H4 (cell line): ENCODE data around the gene ACSS1. TPM values are rescaled to one million over a fixed set of nuclear protein-coding genes. Genes with fewer than 3 reads are reported as not detected.
"Not testable (repeated sequence)": the region's sequence is repeated elsewhere in the genome, so short reads cannot be mapped to it uniquely, and the experiment has no call there.

Source experiments
- DNase-seq: peaks from one replicate; pipeline ENCODE4 v3.0.0-alpha.2; 2015; ENCODE audit warnings: low spot score
- total RNA-seq: library from RNA; depleted of rRNA; stranded (reverse); fragments of >200 nt; shearing (Covaris generic); gene quantifications from 2 replicates; pipeline ENCODE4 v1.2.3, GENCODE V29; 2014

Gene ACSS1
- total RNA-seq, 1 experiment from 2014 or later = 0.21 TPM

DNA sequence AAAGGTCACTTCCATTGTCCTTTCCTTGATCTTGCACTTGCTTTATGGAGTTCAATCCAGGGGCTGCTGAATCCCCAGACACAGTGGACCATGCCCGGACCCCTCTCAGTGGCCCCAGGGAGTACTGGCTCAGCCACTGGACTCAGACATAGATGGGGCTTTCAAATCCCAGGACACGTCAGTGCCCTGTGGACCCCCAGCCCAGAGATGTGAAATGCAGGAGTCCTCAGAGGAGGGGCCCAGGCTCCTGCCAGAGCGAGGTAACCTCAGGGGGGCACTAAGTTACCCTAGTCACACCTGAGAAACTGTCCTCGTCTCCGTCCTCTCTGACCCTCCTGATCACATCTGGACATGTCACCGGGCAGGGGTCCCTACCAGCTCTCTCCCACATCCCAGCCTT is 46.7 kb downstream of the ACSS1 start:
- DNase-seq = no peak

DNA sequence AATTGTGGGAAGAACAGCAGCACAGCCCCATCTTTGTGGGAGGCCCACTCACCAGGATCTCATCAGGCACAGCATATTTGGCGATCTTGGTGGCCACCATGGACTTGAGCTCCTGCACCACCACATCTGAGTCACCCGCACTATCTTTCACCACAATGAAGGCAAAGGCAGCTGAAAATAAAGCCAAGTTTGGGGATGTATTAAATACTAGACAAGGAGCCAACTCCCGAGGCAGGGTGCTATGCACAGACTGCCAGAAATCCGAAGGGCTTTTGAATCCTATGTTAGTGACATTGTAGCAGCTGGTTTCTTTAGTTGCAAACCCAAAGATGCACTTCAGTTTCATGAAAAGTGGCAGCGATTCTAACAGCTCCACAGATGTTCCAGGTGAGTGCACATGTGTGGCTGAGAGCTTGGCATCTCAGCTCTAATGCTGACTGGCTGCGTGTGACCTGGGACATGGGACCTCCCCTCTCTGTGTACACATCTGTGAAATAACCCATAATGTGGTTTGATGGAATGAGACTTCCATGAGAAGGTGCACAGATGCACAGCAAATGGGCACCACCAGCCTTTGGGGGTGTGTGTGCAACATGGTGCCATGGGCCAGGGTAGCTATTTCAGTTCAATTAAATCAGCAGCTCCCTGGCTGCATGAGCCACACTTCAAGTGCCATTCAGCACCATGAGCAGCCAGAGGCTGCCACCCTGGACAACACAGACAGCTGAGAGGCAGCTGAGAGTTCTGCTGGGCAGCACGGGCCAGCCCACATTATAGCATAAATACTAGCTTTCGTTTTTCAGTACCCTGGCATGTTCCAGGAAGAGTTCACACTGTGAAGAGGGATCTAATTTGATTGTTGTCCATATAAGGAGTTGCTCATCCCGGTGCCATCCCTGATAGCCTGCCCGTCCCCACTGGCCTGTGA is 48.5 kb downstream of the ACSS1 start:
- no peak for DNase-seq

DNA sequence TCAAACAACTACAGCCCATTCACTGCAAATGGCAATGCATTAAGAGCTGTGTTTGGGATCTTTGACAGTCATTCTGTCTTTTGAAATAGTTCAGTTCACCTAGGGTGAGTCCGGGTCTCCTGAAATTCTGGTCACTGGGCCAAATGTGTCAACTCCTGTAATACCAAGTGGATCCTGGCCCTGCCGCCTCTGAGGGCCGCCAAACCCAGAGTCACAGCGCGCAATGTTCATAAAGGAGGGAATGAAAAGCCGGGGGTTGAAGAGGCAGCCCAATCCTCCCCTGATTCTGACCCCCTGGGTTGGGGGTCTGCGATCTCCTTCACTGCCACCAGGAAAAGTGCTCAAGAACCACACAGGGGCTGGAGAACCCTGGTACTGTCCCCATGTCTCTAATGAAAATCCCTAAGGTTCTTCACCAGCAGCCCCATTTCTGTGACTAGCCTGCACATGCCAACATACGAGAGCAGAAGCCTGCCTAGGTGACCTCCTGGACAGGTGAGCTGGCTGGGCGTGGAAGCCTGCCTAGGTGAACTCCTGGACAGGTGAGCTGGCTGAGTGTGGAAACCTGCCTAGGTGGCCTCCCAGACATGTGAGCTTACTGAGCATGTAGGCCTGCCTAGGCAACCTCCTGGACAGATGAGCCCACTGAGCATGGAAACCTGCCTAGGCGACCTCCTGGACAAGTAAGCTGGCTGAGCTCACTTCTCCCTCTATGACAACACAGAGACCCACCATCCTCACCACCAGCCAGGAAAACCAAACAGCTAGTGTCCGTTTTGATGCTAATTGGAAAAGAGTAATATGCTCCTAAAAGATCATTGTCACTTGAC is 49.3 kb downstream of the ACSS1 start:
- DNase-seq = no peak

DNA sequence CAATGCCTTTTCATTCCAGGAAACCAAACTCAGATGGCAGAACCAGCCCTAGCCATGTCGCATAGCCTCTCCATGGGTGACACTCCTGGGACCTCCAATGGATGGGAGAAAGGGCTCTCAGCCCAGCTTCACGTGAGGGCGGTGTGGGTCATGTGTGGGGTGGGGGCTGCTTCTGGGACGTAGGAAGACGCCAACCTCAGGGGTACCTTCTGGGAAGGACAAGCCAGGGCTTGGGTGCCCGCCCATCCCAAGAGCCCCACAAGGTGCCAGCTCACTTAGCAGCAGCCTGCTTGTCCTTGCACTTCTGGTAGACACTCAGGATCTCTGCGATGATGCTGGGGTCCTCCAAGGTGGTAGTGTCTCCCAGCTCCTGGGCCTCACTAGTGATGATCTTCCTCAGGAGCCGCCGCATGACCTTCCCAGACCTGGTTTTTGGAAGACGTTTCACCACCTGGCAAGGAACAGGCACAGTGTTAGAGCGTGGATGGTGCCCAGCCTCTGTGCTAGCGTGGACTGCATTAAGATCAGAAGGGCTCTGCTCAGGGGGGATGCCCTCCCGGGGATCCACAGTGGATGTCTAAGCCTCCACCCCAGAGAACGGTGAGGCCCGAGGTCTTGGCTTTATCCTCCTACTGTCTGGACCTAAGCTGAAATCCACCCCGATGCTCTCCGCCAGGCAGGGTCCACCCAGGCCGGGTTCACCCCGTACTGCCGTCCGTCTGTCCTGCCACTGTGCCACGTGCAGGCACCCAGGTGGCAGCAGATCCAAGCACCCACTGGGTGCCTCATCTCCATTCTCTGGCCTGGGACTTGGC is 50.2 kb downstream of the ACSS1 start:
- no peak for DNase-seq

DNA sequence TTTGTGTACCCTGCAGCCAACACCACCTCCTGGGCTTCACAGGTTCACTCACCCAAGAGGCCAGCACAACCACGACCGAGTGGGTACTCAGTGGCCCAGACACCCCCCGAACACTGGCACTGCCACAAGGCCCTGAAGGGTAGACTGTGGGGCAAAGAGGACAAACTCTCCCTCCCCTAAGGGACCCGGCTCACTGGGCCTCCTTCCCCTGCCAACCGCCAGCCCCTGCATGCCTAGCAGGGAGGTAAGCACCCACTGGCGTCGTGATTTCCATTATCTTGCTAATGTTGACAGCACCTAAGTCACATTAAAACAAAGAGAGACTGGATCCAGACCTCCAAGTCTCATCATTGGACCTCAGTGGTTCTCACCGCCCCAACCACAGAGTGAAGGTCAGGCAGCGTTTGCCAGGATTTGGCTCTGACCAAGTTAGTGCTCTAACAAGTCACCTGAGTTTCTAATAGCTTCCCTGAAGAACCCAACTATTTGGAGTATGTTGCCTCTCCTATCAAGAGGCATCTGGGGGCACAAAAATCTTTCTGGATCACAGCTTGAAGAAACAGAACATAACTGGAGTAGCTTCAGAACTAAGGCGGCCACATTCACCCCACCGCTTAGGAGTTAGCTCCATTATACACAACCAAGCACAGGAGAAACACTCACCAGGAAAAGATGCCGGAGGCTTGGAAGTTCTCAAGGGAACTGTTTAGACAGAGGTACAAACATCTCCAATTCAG is 51.3 kb downstream of the ACSS1 start:
- no peak for DNase-seq

DNA sequence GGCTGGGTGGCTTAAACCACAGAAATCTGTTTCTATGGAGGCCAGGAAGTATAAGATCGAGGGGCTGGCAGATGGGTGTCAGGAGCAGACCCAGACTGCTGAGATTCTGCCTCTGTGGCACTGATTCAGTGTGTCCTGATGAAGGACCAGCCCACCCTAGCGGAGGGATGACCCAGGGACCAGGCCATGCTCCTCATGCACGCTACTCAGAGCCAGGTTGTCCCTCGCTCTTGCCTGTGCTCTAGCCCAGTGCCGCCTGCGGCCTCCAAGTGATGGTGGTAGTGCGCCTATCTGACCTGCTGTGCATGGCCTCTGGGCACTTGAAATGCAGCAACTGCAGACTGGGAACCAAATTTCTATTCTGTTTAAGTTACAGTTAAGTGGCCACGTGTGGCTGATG is 52.3 kb downstream of the ACSS1 start:
- DNase-seq = no peak

DNA sequence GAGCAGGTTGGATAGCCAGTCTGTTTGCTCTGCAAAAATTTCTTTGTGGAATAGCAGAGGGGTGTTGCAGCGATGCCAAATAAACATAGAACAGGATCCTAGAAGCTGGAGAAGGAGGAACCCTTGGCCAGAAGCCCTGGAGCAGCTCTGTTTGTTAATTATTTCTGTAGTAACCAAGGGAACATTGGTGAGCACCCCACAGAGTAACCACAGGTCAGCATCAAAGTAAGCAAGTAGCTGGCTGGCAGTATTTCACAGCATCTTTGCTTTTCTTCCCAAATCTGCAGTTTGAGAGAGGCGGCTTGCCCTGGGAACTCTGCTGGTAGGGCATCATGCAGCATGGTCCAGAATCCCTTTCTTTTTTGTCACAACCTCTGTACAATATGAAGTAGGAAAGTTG is 52.7 kb downstream of the ACSS1 start:
- peak; percentile 57 for DNase-seq

DNA sequence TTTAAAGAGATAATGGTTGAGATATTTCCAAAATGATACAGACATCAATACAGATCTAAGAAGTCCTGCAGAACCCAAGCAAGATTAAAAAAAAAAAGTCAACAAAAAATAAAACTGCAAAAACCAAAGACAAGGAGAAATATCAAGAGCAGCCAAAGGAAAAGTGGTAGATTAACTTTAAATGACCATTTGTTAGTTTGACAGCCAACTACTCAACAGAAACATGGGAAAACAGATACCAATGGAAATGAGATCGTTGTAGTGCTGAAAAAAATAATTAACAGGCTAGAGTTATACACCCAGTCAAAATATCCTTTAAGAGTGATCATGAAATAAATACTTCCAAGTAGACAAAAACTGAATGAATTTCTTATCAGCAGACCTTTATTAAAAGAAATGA is 54.9 kb downstream of the ACSS1 start:
- DNase-seq = no peak

DNA sequence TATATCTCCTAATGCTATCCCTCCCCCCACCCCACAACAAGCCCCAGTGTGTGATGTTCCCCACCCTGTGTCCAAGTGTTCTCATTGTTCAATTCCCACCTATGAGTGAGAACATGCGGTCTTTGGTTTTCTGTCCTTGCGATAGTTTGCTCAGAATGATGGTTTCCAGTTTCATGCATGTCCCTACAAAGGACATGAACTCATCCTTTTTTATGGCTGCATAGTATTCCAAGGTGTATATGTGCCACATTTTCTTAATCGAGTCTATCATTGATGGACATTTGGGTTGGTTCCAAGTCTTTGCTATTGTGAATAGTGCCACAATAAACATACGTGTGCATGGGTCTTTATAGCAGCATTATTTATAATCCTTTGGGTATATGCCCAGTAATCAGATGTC is 56.6 kb downstream of the ACSS1 start:
- DNase-seq = not testable (repeated sequence)

DNA sequence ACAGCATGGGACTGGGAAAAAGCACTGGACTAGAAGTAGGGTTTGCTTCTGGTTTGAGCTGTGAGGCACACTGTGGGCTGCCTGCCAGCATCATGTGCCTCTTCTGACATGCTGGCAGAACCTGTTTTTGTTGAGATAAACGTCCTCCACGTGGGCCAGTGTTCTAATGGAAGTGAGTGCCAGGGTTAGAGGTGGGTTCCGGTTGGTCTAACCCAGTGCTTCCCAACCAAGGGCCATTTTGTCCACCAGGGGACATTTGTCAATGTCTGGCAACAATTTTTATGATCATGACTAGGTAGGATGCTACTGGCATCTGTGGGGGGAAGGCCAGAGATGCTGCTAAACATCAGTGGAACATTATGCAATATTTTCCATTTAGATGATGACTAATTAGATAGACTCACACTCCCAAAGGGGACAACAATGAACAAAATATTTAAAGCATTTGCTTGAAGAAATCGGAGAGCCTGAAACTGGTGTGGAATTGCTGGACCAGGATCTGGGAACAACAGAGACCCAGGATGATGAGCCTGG is 57.6 kb downstream of the ACSS1 start:
- peak; percentile 55 for DNase-seq

DNA sequence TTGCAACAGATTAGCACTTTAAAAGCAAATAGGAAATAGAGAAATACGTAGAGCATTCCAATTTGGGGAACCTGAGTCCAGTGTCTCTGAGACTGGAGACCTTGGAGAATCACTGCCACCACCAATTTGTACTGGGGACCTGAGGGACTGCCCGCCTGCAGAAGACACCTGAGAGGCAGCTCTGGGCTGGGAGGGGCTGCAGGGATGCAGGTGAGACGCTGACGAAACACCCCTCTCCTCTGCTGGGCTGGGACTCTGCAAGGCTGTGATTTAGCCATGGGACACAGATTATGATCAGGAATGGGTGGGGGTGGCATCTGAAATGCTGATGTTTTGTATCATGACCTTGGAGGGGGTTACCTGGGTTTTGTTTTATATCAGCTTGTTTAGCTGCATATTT is 58.4 kb downstream of the ACSS1 start:
- DNase-seq = no peak

DNA sequence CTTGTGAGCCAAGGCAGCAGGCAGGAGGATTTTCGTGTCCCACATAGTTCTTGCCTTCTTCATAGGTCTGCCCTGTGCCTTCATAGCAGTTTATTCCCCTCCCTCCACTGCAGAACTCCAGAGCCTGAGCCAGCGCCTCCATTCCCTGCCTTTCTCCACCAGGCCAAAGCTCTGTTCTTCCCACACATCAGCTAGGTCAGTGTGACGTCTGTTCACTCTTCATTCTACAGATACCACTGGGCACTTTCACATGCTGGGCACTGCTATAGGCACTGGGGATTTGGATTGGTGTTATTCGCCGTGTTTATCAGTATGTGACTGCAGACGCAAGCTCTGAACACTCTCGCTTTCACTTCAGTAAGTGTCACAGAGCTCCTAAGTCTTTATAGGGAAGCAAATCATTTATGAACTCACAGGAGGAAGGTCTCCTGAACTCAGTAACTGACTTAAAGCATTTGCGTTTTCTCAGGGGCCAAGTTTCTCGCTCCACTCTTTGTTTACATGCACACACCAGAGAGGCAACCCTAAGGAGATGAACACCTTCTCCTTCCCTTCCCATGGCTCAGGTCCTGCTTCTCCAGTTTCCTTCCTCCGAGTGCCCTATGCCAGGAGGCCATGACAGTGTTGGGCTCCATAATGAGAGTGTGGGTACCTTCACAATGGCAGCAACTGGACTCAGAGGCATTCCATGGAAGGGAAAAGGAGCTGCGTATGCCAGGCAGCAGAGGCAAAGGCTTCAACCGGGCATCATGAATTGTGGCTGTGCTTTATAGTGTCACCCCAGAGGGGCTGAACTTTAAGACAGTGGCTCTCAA is 59.1 kb downstream of the ACSS1 start:
- no peak for DNase-seq

DNA sequence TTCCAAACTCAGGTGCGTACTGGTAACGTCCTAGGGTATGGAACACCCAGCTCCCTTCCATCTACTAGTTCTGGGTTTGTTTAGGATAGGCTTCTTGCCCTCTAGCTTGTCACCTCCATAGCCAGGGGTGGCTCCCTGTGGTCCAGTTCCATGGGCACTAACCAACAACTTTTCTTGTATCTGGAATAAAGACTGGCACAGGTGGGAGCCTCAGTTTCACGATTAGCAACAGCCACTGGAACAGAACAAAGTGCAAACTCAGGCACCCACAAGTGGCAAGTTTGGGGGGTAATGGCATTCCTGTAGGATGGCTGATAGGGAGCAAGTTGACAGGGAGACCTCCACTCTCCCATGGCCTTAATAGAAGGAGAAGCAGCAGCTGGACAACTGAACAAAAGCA is 59.8 kb downstream of the ACSS1 start:
- DNase-seq = no peak

DNA sequence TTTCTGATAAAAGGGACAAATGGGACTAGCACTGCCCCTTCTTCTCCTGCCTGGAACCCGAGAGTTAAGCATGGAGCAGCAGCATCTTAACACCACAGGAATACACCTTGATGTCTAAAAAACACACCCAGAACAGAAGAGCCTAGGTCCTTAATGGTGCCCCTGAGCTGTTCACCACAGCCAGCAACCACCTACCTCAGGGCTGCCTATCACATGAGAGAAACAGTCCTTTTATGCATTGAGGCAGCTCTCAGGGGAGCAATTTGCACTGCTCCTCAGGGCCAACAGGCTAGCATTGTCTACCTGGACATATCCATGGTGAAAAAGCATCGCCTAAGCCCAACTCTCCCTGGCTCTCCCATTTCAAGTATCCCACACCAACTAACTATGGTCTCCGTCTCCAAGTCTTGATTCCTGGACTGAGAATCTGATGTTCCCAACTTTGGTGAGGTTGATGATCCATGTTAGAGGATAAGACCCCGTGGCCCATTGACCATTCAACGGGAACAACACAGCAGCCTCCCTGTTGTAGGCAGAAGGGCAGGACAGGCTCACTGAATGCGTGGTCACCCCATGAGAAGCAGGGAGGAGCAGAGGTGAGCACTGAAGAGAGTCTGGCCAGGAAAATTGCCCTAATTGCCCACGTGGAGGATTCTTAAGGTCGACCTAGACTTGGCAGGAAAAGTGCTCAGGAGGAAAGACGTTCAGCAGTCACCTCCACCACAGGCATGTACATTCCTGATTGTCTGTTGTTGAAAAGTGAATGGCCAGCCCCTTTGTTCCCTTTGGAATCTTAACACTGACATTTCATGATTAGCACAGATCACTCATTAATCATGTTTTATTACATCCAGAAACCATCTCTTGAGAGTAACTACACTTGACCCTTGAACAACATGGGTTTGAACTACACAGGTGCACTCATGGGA is 61.2 kb downstream of the ACSS1 start:
- no peak for DNase-seq

DNA sequence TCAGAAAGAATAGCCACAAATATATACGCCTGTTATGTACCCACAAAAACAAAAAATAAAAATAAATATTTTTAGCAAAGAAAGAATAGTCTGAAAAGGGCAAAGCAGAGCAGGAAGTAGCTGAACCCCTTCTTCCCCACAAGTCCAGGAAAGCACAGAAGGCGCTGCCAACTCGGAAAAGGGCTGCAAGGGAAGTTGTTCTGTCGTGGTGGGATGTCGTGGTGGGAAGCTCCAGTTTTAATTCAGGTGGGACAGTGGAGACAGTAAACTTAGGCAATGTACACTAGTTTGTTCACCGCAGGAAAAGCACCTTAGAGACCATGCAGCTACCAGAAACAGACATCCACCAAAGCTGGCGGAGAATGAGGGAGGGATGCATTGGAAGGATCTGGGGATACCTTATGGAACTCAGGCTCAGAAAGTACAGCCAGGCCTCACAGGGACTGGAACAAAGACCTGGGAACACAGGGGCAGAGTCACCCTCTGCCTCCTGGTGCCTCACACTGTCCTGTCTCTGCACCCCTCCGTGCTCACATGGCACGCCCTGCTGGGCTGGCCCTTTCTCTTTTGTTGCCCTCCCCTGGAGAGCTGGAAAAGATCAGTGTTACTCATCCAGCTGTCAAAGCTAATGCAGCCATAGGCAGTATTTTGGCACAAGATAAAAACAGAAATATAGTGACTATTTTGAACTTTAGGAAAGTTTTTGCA is 62.0 kb downstream of the ACSS1 start:
- DNase-seq = no peak

DNA sequence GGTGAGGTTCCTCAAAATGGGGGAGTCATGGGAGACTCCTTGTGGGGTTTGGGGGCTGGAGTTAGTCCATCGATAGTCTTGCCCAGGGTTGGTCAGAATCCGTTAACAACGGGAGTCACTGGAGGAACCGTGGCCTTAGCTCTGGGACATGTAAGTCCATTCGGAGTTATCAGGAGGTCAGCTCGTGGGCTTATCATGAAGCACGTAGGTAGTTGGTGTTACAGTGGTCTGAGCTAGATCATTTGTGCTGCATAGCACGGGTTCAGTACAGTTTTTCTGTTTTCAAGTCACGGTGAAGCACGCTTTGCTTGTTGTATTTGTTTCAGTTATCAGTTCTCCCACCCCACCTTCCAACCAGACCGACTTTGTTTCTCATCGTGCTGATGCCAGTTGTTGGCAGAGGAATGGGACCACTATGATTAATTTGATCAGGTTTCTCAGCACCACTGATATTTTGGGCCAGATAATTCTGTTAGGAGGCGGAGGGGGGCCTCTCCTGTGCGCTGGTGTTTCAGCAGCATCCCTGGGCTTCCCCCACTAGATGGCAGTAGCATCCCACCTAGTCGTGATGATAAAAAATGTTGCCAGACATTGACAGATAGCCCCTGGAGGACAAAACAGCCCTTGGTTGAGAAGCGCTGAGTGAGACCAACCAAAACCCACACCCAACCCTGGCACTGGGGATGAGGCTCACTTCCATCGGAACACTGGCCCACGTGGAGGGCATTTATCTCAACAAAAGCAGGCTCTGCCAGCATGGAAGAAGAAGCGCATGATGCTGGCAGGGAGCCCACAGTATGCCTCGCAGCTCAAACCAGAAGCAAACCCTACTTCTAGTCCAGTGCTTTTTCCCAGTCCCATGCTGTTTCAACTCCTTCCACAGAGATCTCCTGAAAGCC is 63.2 kb downstream of the ACSS1 start:
- DNase-seq = peak; percentile 66

DNA sequence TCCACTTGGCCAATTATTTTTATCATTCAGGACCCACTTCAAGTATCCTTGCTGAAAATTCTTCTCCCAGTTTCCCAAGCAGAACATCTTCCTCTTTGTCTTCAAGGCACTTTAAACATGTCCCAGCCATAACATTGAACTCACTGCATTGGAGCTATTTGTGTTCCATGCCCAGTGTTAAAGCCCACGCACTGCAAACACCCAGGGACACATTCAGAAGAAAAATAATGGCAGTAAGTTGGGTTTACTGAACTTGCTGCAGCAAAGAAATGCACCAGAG is 63.8 kb downstream of the ACSS1 start:
- DNase-seq = no peak
